Psoas muscle (tissue), 8 donors: ENCODE data around the gene RPS3. TPM values are rescaled to one million over a fixed set of nuclear protein-coding genes. Genes with fewer than 3 reads are reported as not detected.
A peak's percentile ranks its signal among the peaks of the same experiment; 100 is the strongest.

Experiments
- ATAC-seq, 4 donors: fragments of 200-7000 bp; cut with Tn5 transposase; one replicate each; pipeline ENCODE4 v1.9.1; 2020; ENCODE audit warnings: moderate library complexity in 3 of 4, mild to moderate bottlenecking in 2 of 4
- DNase-seq, 2 donors: peaks; one replicate each; pipeline ENCODE4 v3.0.0-alpha.2; 2020
- H3K27ac ChIP-seq: fragments of 200-600 bp; one replicate; pipeline ENCODE4 v1.8.0; 2022
- H3K27me3 ChIP-seq, 3 donors: fragments of 200-600 bp in 1 of 3; one replicate each; pipeline versions ENCODE4 v1.6.1 to v1.8.0; 2013 to 2022; ENCODE audit warnings: low read length in 2 of 3, mild to moderate bottlenecking in 2 of 3, moderate library complexity in 1 of 3; ENCODE audit not compliant: insufficient read depth in 3 of 3
- H3K36me3 ChIP-seq, 2 donors: fragments of 200-600 bp in 1 of 2; one replicate each; pipeline versions ENCODE4 v1.6.1 to v1.8.0; 2013 to 2022; ENCODE audit warnings: low read depth in 1 of 2, mild to moderate bottlenecking in 1 of 2, moderate library complexity in 1 of 2; ENCODE audit not compliant: insufficient read depth in 1 of 2
- H3K4me1 ChIP-seq: fragments of 200-600 bp; one replicate; pipeline ENCODE4 v1.8.0; 2022
- H3K4me3 ChIP-seq: fragments of 200-600 bp; one replicate; pipeline ENCODE4 v1.8.0; 2022; ENCODE audit warnings: mild to moderate bottlenecking
- H3K9me3 ChIP-seq: fragments of 200-600 bp; one replicate; pipeline ENCODE4 v1.8.0; 2022
- CTCF ChIP-seq: fragments of 200-600 bp; IDR thresholded peaks from one replicate; pipeline ENCODE4 v1.8.0; 2022; ENCODE audit warnings: antibody characterized with exemption
- WGBS, 3 donors: extraction: QIAGEN DNeasy Blood & Tissue Kit; methylation state at CpG; one replicate each; pipeline versions ENCODE4 v1.1.6 to v1.1.7; 2013; 5-methylcytosine and 5-hydroxymethylcytosine counted together
- intact Hi-C, 2 donors: fragments of 100-400 bp; cut with DNase I; formaldehyde crosslinking; loops; one replicate each; pipeline versions ENCODE4 v1.11.0 to v1.14.2; 2022
- polyA plus RNA-seq, 3 donors: library from polyadenylated mRNA; stranded (reverse); fragments of 200-250 nt; gene quantifications; one replicate each; pipeline ENCODE4 v1.2.3, GENCODE V29; 2013
- total RNA-seq, 4 donors: library from RNA; stranded (reverse); fragmentation: NEBNext Ultra II Directional in 2 of 4; extraction: Animal tissue kit (Norgen Biotek cat#: 25700) in 2 of 4; gene quantifications; one replicate each; pipeline versions ENCODE4 v1.2.1 to v1.2.4, GENCODE V29; 2021 to 2023
- donor health status: healthy with polysubstance abuse.
- donor health status: DM: no; HTN: no; CAD: no; lungs with moderate emphysema.
- donor health status: Bipolar disorder and iron deficiency.
- donor health status: healthy.
- donor health status: DM: yes; HTN: yes; CAD: no.
- donor health status: DM: no; HTN: no; CAD: no.
- donor health status: DM: no; HTN: no; CAD: no.
- donor health status: DM: yes; HTN: yes; CAD: no.

The RPS3 gene
- total and polyA plus RNA-seq, 7 donors = 807 to 2,132 (median 1,216) TPM

GRCh38 chr11:75380245-75380644 is 19.1 kb upstream of the RPS3 start:
- H3K27me3 ChIP-seq = no peaks in the 10 kb centered on the region
- no peak overlapping the region for H3K27ac ChIP-seq
- H3K36me3 ChIP-seq = no peaks in the 10 kb centered on the region
- no peaks in the 10 kb centered on the region for H3K4me1 ChIP-seq
- ATAC-seq (no peak), DNase-seq (no peak)
- no peaks in the 10 kb centered on the region for H3K9me3 ChIP-seq
- intact Hi-C loops = loop anchor here in 1 of 2 donors (10.0 kb wide), 1 partner anchor 235 kb away; no protein-coding TSS in a partner anchor
- 90 to 99% (median 94%) methylated on average over 2 of the region's 2 CpGs for whole genome bisulfite sequencing, 3 donors
- no peak overlapping the region for H3K4me3 ChIP-seq
- no peak for TF ChIP-seq CTCF

- intact Hi-C loops = loop anchor here in 1 of 2 donors (10.0 kb wide), 1 partner anchor 236 kb away; no protein-coding TSS in a partner anchor
- Histone ChIP-seq H3K9me3 (no peaks in the 10 kb centered on the region), H3K4me3 (no peak overlapping the region), H3K27ac (no peak overlapping the region), H3K4me1 (no peaks in the 10 kb centered on the region), H3K36me3 (no peaks in the 10 kb centered on the region), H3K27me3 (no peaks in the 10 kb centered on the region)
- peak in 2 of 4 donors; percentile 34 to 55 for ATAC-seq
- DNase-seq = no peak
- WGBS, 3 donors = 56 to 71% (median 69%) methylated on average over 7 of the region's 7 CpGs
- TF ChIP-seq CTCF = no peak
These were observed 18.4 kb upstream of the RPS3 start for GRCh38 chr11:75380716-75381420.

DNA sequence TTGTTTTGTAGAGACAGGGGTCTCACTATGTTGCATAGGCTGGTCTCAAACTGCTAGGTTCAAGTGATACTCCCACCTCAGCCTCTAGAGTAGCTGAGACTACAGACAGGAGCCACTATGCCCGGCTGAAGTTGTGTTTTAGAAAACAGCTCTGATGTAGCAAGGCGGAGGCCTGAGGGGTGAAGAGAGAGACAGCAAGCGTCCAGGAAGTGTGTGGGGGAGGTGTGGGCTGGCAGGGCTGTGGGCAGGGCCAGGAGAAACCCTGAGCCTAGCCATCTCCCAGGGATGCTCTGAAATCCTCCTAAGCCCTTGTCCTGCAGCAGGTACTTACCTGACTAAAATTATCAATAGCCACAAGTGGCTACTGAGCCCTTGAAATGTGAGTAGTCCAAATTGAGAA is 16.1 kb upstream of the RPS3 start:
- Histone ChIP-seq H3K27me3 (no peaks in the 10 kb centered on the region), H3K9me3 (no peaks in the 10 kb centered on the region), H3K4me1 (peaks cover under 1% of the 10 kb centered on the region), H3K36me3 (no peaks in the 10 kb centered on the region), H3K27ac (no peak overlapping the region), H3K4me3 (no peak overlapping the region)
- no peak for DNase-seq
- no peak for ATAC-seq
- WGBS, 3 donors = 83 to 91% (median 89%) methylated on average over 3 of the region's 3 CpGs
- intact Hi-C loops = loop anchor here in 1 of 2 donors (10.0 kb wide), 1 partner anchor 238 kb away; no protein-coding TSS in a partner anchor
- TF ChIP-seq CTCF = no peak

- H3K4me3 ChIP-seq = no peak overlapping the region
- intact Hi-C loops = loop anchor here (1.0 to 10.0 kb wide), 5 partner anchors 56 to 240 kb away; no protein-coding TSS in a partner anchor
- peak; percentile 75 to 87 for DNase-seq
- 24 to 25% (median 25%) methylated on average over 24 of the region's 24 CpGs for WGBS, 3 donors
- no peaks in the 10 kb centered on the region for H3K27me3 ChIP-seq
- no peaks in the 10 kb centered on the region for H3K9me3 ChIP-seq
- H3K36me3 ChIP-seq = no peaks in the 10 kb centered on the region
- H3K27ac ChIP-seq = no peak overlapping the region
- peak; percentile 98 for TF ChIP-seq CTCF
- peaks cover 10% of the 10 kb centered on the region for H3K4me1 ChIP-seq
- ATAC-seq = peak; percentile 78 to 93 (median 84)
These were observed 14.8 kb upstream of the RPS3 start for GRCh38 chr11:75384438-75385080.
